Dedifferentiated amniotic fluid mesenchymal stem cell (primary cell): ENCODE results near the gene ADCY1.
"Not testable (repeated sequence)": the region's sequence is repeated elsewhere in the genome, so short reads cannot be mapped to it uniquely, and the experiment has no call there.

Experiments used
- DNase-seq: peaks from one replicate; pipeline ENCODE4 v3.0.0-alpha.2; 2016; ENCODE audit errors: extremely low spot score

Gene ADCY1

GRCh38 chr7:45573661-45574415 is at the start of gene ADCY1:
TSS of gene ADCY1 (plus strand) at chr7:45574368. CDS start at chr7:45574544, 176 bp downstream.
- no peak for DNase-seq

DNA sequence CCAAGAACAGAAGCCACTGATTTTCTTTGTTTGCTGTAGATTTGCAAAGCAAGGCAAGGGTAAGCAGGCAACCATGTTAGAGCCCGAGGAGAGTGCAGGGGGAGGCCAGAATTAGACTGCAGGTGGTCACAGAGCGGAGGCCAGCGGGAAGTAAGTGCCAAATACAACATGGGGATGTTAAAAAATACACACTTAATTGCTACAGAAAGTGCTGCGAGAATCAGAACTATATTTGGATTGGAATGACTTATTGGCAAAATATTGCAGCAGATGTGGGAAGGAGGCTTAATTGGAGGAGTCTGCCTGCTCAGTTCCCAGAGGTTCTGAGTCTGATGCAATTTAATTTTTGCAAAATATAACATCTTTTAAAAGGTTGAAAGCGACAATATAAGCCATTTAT is 49.7 kb upstream of the ADCY1 start:
- no peak for DNase-seq

DNA sequence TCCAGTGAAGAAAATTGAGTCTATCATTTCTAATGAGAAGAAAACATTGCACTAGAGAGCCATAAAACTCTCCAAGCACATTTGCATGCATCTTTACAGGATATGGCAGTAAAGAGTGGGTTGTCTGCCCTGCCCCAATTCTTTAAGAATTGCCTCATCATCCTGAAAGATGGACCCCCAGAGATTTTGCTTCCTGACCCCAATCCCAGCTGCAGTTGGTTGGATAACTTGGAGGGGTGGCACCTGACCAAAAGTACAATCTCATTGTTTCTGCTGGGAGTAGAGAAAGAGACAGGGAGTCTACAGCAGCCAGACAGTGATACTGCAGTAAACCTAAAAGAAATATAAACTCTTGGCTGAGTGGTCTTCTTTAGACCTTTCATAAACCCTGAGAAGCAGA is 49.1 kb upstream of the ADCY1 start:
- no peak for DNase-seq

GRCh38 chr7:45543473-45543872 is 30.7 kb upstream of the ADCY1 start:
- no peak for DNase-seq

DNA sequence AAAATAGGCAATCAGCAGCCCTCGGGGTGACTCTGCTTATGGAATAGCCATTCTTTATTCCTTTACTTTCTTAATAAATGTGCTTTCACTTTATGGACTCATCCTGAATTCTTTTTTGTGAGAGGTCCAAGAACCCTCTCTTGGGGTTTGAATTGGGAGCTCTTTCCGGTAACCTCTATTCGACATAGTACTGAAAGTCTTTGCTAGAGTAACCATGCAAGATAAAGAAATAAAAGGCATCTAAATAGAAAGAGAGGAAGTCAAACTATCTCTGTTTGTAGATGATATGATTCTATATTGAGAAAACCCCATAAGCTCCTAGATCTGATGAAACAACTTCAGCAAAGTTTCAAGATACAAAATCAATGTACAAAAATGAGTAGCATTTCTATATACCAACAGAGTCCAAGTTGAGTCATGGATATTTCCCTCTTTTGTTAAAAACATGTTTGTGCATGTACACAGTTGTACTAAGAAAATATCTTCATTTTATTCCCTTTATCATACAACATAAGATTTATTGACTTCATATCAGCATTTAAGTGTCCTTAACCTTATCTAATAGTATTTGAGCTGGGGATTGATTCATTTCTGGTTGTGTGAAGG is 29.0 kb upstream of the ADCY1 start:
- not testable (repeated sequence) for DNase-seq

DNA sequence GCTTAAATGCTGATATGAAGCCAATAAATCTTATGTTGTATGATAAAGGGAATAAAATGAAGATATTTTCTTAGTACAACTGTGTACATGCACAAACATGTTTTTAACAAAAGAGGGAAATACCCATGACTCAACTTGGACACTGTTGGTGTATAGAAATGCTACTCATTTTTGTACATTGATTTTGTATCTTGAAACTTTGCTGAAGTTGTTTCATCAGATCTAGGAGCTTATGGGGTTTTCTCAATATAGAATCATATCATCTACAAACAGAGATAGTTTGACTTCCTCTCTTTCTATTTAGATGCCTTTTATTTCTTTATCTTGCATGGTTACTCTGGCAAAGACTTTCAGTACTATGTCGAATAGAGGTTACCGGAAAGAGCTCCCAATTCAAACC is 25.3 kb upstream of the ADCY1 start:
- not testable (repeated sequence) for DNase-seq

GRCh38 chr7:45563401-45563800 is 10.8 kb upstream of the ADCY1 start:
- no peak for DNase-seq

DNA sequence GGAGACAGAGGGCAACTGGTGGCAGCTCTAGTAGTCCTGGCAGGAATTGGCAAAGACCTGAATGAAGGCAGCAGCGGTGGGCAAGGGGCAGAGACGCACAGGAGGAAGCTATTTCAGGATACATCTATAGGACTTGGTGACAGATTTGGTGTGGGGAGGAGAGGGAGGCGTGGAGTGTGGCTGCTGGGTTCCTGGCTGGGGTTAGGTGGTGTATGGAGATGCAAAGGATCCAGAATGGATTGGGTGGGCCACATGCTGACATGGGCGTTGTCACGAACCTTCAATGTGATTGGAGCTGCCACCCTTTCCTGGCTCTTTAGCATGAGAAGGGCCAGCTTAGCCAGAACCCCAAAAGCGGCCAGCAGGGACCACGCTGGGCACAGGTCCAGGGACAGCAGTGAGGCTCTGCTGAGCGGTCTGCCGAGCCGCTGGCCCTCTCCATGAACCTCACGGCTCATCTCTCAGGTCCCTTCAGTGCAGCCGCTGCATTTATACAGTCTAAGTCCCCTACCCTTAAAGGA is 10.2 kb upstream of the ADCY1 start:
- DNase-seq = no peak

DNA sequence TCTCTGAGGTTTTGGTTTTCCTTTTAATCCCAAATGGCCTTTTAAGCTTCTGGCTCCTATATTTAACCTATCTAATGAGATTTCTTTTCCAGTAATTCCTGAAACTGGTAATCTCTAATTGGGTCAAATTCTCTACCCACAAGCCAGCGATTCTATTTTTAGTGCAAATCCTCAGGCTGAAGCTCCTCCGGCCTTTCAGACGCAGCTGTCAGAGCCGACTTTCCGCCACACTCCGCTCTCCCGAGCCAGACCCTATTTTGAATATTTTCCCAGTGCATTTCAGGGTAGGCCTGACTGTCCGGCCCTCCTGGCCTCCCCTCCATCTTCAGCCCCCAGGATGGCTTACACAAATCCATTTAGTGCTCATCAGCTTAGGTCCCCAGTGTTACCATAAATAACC is 9.7 kb upstream of the ADCY1 start:
- no peak for DNase-seq

DNA sequence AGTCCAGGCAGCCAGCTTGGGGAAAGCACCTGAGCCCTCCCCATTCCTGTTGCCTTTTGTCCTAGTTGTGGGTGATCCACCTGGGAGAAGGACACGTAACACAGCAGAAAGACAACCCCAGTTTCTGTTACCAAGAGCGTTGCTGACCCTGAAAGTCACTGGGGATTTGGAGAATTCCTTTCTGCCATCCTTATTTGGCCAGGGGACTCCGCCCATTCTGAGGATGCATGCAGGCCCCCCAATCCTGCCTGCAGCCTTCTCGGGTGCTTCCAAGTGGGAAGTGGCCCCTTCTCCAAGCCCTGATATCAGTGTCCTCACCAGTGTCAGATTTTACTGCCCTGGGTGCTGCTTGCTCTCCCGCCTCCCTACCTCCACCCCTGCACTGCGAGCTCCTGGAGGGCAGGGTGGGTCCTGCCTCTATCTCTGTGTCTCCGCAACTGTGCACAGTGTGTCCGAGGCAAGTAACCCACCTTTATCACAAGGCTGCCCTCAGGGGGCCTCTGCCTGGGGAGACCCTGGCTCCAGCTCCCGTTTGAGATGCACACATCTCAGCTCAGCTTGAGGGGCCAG is 9.2 kb upstream of the ADCY1 start:
- DNase-seq = no peak

DNA sequence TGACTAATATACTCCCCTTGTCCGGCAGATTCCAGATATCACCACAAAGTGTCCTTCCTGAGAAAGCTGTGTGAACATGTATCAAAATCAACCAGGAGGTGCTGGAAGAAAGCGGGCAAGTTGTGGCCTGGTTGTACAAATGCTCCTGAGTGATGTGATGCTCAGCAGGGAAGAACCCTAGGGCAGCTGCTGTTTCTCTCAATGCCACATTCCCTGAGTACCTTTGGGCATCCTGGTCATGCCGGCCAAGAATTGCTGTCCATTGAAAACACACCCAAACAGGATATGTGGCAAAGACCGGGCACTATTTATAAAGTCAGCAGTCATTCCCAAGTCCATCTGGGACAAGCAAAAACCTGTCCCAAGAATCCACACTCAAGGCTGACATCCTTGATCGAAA is 7.8 kb upstream of the ADCY1 start:
- no peak for DNase-seq

DNA sequence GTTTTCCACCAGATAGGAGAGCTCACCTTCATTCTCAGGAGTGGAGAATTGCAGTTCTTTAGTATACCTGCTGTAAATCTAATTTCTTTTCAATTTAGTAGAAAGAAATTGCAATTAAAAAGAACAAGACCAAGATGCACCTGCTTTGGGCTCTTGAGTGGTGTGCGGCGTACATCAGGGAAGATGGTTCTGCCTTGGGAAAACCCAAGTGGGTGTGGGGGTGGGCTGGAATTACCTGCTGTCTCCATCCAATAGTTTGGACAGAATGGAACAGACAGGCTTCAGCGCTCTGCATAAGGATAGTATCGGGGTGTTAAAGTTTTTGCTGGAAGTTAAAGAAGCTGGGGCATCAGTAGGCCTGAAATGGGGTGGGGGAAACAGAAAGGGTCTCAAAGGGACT is 7.2 kb upstream of the ADCY1 start:
- DNase-seq = no peak

DNA sequence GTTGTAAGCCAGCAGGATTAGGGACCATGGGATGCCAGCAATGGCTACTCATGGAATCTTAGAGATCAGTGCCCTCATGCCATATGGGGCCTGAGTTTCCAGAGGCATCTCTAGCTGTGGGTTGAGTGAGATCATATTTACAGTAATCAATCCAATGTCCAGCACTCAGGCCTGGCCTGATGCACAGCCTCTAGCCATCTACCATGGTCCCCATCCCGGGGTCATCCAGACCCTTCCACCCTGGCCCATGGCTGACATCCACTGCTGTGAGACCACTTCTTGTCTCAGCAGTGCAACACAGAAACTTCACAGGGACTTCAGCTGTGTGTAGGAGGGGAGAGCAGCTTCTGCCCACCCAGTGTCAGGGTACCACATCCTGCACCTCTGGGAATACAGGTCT is 6.5 kb upstream of the ADCY1 start:
- no peak for DNase-seq

DNA sequence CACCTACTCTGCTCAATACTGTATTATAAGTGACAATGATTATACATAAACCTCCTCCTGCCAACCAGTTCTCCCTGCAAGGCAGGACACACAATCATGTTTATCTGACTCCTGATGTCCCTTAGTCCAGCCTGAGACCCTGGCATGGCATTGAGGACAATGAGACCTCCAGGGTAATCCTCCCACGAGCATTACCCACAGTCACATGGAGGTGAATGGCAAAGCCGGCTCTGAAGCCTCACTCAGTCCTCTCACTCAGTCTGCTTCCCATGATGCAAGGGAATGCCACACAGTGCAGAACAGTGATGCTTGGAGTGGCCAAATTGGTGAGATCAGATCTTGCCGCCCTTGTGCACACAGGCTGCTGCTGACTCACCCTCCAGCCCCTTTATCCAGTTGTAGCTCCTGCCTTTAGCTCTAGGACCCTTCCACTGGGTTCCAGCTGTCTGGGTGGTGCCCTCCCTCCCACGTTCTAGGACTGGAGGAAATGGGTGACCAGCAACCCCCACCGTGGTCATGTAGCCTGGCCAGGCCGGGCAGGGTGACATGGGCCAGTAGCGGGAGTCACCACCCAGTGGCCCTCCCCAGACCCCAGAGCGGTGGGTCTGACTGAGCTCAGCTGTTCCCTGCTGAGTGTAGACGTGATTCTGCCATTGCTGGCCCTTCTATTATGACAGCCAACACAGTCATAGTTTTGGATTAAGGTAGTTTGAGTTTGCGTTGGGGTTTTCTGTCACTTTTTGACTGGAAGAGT is 5.5 kb upstream of the ADCY1 start:
- DNase-seq = no peak

DNA sequence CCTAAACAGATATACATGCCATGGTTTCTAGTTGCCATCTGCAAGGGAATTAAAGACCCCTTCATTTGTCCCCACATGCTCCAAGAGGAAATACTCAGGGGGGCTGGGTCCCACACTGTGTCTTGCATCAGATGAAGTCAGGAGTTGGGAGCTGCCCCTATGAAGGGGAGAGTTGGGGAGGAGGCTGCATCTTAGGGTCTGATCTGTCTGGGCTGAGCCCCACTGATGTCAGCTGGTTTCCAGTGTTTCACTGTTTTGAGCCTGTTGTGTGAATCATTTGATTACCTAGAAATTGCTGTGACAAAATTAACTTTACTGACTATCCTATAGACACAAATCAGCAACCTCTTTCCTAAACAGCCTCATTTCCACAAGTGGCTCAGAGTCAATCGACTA is 4.9 kb upstream of the ADCY1 start:
- no peak for DNase-seq

GRCh38 chr7:45570797-45571196 is 3.4 kb upstream of the ADCY1 start:
- no peak for DNase-seq

GRCh38 chr7:45573204-45573603 is 964 bp upstream of the ADCY1 start:
- no peak for DNase-seq

GRCh38 chr7:45574416-45574668 is 174 bp downstream of the ADCY1 start:
- no peak for DNase-seq

DNA sequence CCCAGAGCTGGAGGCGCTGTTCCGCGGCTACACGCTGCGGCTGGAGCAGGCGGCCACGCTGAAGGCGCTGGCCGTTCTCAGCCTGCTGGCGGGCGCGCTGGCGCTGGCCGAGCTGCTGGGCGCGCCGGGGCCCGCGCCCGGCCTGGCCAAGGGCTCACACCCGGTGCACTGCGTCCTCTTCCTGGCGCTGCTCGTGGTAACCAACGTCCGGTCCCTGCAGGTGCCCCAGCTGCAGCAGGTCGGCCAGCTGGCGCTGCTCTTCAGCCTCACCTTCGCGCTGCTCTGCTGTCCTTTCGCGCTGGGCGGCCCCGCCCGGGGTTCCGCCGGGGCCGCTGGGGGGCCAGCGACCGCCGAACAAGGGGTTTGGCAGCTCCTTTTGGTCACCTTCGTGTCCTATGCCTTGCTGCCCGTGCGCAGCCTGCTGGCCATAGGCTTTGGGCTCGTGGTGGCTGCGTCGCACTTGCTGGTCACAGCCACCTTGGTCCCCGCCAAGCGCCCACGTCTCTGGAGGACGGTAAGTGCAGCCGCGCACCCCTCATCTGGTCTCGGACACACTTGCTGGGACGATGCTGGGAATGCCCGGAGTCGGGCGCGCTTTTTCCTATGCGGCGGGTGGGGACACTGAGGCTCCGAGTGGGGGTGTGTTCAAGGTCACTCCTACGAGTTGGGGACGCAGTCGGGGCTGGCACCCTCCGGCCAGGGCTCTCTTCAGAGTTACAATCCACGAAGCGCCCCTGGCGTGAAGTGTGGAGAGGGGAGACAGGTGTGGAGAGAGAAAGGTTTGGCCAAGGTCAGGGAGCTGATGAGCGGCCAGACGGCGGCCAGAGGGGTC is 717 bp downstream of the ADCY1 start:
- no peak for DNase-seq

DNA sequence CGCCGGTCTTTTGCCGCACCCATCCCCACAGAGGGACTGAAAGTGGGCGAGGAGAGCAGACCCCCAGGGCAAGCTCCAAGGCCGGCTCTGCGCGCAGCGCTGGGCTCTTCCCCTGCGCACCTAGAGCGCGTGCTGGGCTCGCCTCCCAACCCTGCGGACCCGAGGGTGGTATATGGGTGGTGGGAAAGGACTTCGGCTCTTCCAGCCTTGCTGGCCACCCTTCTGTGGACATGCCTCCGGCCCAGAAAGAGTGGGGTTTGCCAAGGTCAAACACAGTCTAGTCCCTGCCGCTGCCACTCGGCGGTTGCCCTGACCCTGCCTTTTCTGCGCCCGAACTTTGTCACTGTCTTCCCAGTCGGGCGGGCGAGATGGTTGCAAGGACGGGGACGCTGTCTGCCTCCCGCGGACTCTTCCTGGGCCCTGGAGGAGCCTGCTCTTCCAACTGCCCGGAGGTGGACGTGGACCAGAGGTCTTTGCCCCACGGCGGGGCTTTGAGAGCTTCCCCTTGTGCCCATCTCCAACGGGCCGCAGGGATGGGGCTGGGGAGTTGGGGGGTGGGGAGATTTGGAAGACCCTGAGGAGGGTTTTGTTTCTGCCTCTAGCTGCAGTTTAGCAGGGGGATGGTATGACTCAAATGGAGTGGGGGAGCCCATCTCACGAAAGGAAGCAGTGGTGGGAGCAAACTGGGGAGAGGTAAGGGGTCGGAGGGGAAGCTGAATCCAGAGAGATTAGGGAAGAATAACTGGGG is 1.5 kb downstream of the ADCY1 start:
- no peak for DNase-seq
